CD14-positive monocyte (primary cell): ENCODE data around the gene SPNS1. TPM values are rescaled to one million over a fixed set of nuclear protein-coding genes. Genes with fewer than 3 reads are reported as not detected.

Experiments
- DNase-seq, 3 donors: peaks; one replicate each; pipeline ENCODE4 v3.0.0-alpha.2; 2011 to 2022
- H2AFZ ChIP-seq: 2 replicates; pipeline ENCODE4 v1.6.0; 2012; ENCODE audit warnings: mild to moderate bottlenecking, low read depth, low read length, inconsistent platforms; ENCODE audit not compliant: insufficient read depth, poor library complexity, severe bottlenecking
- H3K27ac ChIP-seq, 2 donors: 1 replicate in 1 of 2; 2 replicates in 1 of 2; pipeline ENCODE4 v1.5.1; 2012 to 2013; ENCODE audit warnings: low read length in 2 of 2, control low read depth in 1 of 2, inconsistent platforms in 1 of 2, low read depth in 1 of 2, mild to moderate bottlenecking in 1 of 2
- H3K27me3 ChIP-seq, 2 donors: one replicate each; pipeline versions ENCODE4 v1.6.0 to v1.6.1; 2011 to 2013; ENCODE audit warnings: low read length in 2 of 2; ENCODE audit not compliant: control insufficient read depth in 2 of 2, insufficient read depth in 2 of 2
- H3K36me3 ChIP-seq, 2 donors: replicated peaks in 1 of 2; 1 replicate in 1 of 2; 2 replicates in 1 of 2; pipeline versions ENCODE4 v1.5.1 to v1.6.1; 2012 to 2013; ENCODE audit warnings: low read length in 2 of 2, control low read depth in 1 of 2, inconsistent platforms in 1 of 2, mild to moderate bottlenecking in 1 of 2; ENCODE audit not compliant: insufficient read depth in 2 of 2, control insufficient read depth in 1 of 2
- H3K4me1 ChIP-seq, 2 donors: 1 replicate in 1 of 2; 2 replicates in 1 of 2; pipeline versions ENCODE4 v1.5.1 to v1.6.1; 2012 to 2013; ENCODE audit warnings: low read length in 2 of 2, control low read depth in 1 of 2, inconsistent platforms in 1 of 2, mild to moderate bottlenecking in 1 of 2, moderate library complexity in 1 of 2; ENCODE audit not compliant: insufficient read depth in 2 of 2, control insufficient read depth in 1 of 2
- H3K4me2 ChIP-seq: replicated peaks from 2 replicates; pipeline ENCODE3; 2012; ENCODE audit warnings: low read length, moderate library complexity, mild to moderate bottlenecking; ENCODE audit not compliant: poor library complexity, severe bottlenecking; ENCODE audit errors: extremely low read depth
- H3K4me3 ChIP-seq, 3 experiments: fragments of 200-600 bp in 1 of 3; sonication (generic) in 1 of 3; replicated peaks in 1 of 3; 1 replicate in 2 of 3; 2 replicates in 1 of 3; pipeline ENCODE4 v1.5.1; 2011 to 2013; ENCODE audit warnings: low read length in 3 of 3, mild to moderate bottlenecking in 3 of 3, control low read depth in 2 of 3, low read depth in 2 of 3, inconsistent platforms in 1 of 3, moderate library complexity in 1 of 3
- H3K79me2 ChIP-seq: 2 replicates; pipeline ENCODE4 v1.6.0; 2012; ENCODE audit warnings: mild to moderate bottlenecking, control low read depth, inconsistent platforms, low read length, moderate library complexity; ENCODE audit not compliant: insufficient read depth
- H3K9ac ChIP-seq: 2 replicates; pipeline ENCODE4 v1.6.0; 2017; ENCODE audit warnings: low read length, mild to moderate bottlenecking; ENCODE audit not compliant: insufficient read depth, poor library complexity, severe bottlenecking
- H3K9me3 ChIP-seq, 2 donors: replicated peaks in 1 of 2; 1 replicate in 1 of 2; 2 replicates in 1 of 2; pipeline versions ENCODE4 v1.5.1 to v1.6.1; 2012 to 2013; ENCODE audit warnings: low read length in 2 of 2, control low read depth in 1 of 2; ENCODE audit not compliant: control insufficient read depth in 1 of 2, insufficient read depth in 1 of 2
- H4K20me1 ChIP-seq: 2 replicates; pipeline ENCODE4 v1.6.0; 2012; ENCODE audit warnings: mild to moderate bottlenecking, low read length, control low read depth, moderate library complexity; ENCODE audit not compliant: insufficient read depth
- H3K27ac Mint-ChIP-seq, 7 donors: one replicate each; pipeline ENCODE4 v1.8.0; 2020; ENCODE audit warnings: mild to moderate bottlenecking in 7 of 7, mixed read lengths in 7 of 7, moderate library complexity in 6 of 7, inconsistent platforms in 2 of 7
- H3K27me3 Mint-ChIP-seq, 3 donors: one replicate each; pipeline ENCODE4 v1.8.0; 2021 to 2022; ENCODE audit warnings: low read depth in 3 of 3, mild to moderate bottlenecking in 3 of 3, mixed read lengths in 3 of 3, moderate library complexity in 3 of 3, inconsistent platforms in 1 of 3
- H3K36me3 Mint-ChIP-seq, 2 donors: one replicate each; pipeline ENCODE4 v1.8.0; 2020; ENCODE audit warnings: mixed read lengths in 2 of 2, inconsistent platforms in 1 of 2, mild to moderate bottlenecking in 1 of 2
- H3K4me1 Mint-ChIP-seq: one replicate; pipeline ENCODE4 v1.8.0; 2020; ENCODE audit warnings: mild to moderate bottlenecking, mixed read lengths
- H3K4me3 Mint-ChIP-seq, 2 donors: one replicate each; pipeline ENCODE4 v1.8.0; 2020; ENCODE audit warnings: mild to moderate bottlenecking in 2 of 2, mixed read lengths in 2 of 2, moderate library complexity in 1 of 2
- H3K9me3 Mint-ChIP-seq, 7 donors: one replicate each; pipeline ENCODE4 v1.8.0; 2020 to 2022; ENCODE audit warnings: mixed read lengths in 7 of 7, mild to moderate bottlenecking in 6 of 7, moderate library complexity in 6 of 7, inconsistent platforms in 2 of 7
- WGBS: methylation state at CpG from one replicate; pipeline ENCODE4 v1.1.5; 2013; ENCODE audit warnings: missing lambda C conversion rate; ENCODE audit not compliant: insufficient coverage; 5-methylcytosine and 5-hydroxymethylcytosine counted together
- intact Hi-C, 2 donors: fragments of 100-400 bp; cut with micrococcal nuclease; formaldehyde crosslinking; loops; one replicate each; pipeline versions ENCODE4 v1.15.0 to v1.15.1; 2023
- polyA plus RNA-seq, 3 donors: library from polyadenylated mRNA; depleted of rRNA in 1 of 3; unstranded in 2 of 3; stranded (reverse) in 1 of 3; fragments of 300-500 nt in 2 of 3; fragments of >200 nt in 1 of 3; fragmentation: Illumina TruSeq in 2 of 3; gene quantifications; 1 replicate in 2 of 3; 2 replicates in 1 of 3; pipeline ENCODE4 v1.2.3, GENCODE V29; 2012 to 2021
- TF ChIP-seq, protein P1 (sequence below): fragments of 200-600 bp; IDR thresholded peaks from one replicate; pipeline ENCODE4 v1.8.0; 2022; ENCODE audit warnings: antibody characterized with exemption, mild to moderate bottlenecking

Gene SPNS1
- polyA plus RNA-seq, 3 donors: 93.4 to 104 (median 97.2) TPM

DNA sequence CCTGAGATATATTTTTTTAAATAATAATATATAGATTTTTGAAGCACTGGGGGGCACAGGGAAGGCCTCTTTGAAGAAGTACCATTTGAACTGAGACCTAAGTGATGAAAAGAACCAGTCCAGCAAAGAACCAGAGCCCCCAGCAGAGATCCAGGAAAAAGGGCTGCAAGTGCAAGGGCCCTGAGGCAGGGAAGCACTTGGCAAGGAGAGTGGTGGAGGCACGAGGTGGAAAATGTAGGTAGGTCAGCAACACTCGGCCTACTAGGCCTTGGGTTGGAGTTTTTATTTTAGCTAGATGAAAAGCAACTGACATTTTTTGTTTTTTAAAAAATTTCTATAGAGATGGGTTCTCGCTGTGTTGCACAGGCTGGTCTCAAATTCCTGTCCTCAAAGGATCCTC, 44.4 kb upstream of the SPNS1 start:
- Histone ChIP-seq H3K4me1 (peaks cover 12 to 14% of the 10 kb centered on the region in 2 donors), H3K4me2 (no peak overlapping the region), H3K9me3 (no peaks in the 10 kb centered on the region), H3K79me2 (no peaks in the 10 kb centered on the region), H3K27me3 (no peaks in the 10 kb centered on the region), H3K4me3 (no peak overlapping the region), H4K20me1 (no peaks in the 10 kb centered on the region), H3K9ac (peak overlapping the region; percentile 29), H3K36me3 (no peaks in the 10 kb centered on the region), H3K27ac (no peak overlapping the region), H2AFZ (peak overlapping the region; percentile 65)
- H3K4me1 Mint-ChIP-seq: peaks cover 14% of the 10 kb centered on the region
- intact Hi-C loops: no loop called here
- no peak overlapping the region for H3K4me3 Mint-ChIP-seq
- no peak for DNase-seq
- H3K9me3 Mint-ChIP-seq: no peaks in the 10 kb centered on the region
- 100% methylated on average over 1 of the region's 3 CpGs for WGBS
- peaks cover 0 to 4% (median 1%) of the 10 kb centered on the region in 3 donors for H3K27me3 Mint-ChIP-seq
- no peaks in the 10 kb centered on the region for H3K36me3 Mint-ChIP-seq
- TF ChIP-seq, protein P1, sequence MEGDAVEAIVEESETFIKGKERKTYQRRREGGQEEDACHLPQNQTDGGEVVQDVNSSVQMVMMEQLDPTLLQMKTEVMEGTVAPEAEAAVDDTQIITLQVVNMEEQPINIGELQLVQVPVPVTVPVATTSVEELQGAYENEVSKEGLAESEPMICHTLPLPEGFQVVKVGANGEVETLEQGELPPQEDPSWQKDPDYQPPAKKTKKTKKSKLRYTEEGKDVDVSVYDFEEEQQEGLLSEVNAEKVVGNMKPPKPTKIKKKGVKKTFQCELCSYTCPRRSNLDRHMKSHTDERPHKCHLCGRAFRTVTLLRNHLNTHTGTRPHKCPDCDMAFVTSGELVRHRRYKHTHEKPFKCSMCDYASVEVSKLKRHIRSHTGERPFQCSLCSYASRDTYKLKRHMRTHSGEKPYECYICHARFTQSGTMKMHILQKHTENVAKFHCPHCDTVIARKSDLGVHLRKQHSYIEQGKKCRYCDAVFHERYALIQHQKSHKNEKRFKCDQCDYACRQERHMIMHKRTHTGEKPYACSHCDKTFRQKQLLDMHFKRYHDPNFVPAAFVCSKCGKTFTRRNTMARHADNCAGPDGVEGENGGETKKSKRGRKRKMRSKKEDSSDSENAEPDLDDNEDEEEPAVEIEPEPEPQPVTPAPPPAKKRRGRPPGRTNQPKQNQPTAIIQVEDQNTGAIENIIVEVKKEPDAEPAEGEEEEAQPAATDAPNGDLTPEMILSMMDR: no peak
- H3K27ac Mint-ChIP-seq: peak overlapping the region in 3 of 7 donors; percentile 11 to 79 (median 59)

DNA sequence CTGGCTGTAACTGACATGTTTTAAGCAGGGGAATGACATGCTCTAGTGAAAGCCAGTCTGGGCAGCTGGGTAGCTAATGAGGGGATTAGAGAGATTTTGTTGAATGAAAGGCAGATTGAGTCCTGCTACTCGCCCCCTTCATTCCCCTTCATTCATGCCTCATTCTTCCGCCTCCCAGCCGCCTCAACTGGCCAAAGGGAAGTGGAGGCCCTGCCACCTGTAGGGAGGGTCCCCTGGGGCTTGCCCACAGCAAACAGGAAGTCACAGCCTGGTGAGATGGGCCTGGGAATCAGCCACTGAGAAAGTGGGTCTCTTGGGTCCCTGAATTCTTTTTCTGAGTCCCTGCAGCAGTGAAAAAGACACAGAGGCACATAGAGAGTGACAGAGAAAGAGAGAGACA, 43.9 kb upstream of the SPNS1 start:
- H4K20me1 ChIP-seq: no peaks in the 10 kb centered on the region
- H3K9me3 ChIP-seq: no peaks in the 10 kb centered on the region
- Mint-ChIP-seq H3K36me3 (no peaks in the 10 kb centered on the region), H3K4me3 (peak overlapping the region in 1 of 2 donors; percentile 27), H3K27ac (peak overlapping the region in 6 of 7 donors; percentile 31 to 79 (median 49)), H3K27me3 (peaks cover 0 to 4% (median 1%) of the 10 kb centered on the region in 3 donors), H3K4me1 (peaks cover 18% of the 10 kb centered on the region), H3K9me3 (no peaks in the 10 kb centered on the region)
- DNase-seq: peak in 2 of 3 donors; percentile 10 to 63
- no peak overlapping the region for H3K4me2 ChIP-seq
- intact Hi-C loops: no loop called here
- peak overlapping the region; percentile 65 for H2AFZ ChIP-seq
- H3K4me1 ChIP-seq: peaks cover 12 to 14% of the 10 kb centered on the region in 2 donors
- TF ChIP-seq, protein P1: no peak
- no peaks in the 10 kb centered on the region for H3K27me3 ChIP-seq
- no peaks in the 10 kb centered on the region for H3K79me2 ChIP-seq
- H3K9ac ChIP-seq: peak overlapping the region; percentile 29
- no peak overlapping the region for H3K27ac ChIP-seq
- H3K4me3 ChIP-seq: no peak overlapping the region
- no peaks in the 10 kb centered on the region for H3K36me3 ChIP-seq
- WGBS: 0% methylated on average over 1 of the region's 3 CpGs
